ENCODE measurements around the gene NOLC1. TPM values are rescaled to one million over a fixed set of nuclear protein-coding genes. Genes with fewer than 3 reads are reported as not detected.

NOLC1 gene
- total and polyA plus RNA-seq, 2 of the 13 experiments (the other 11 are each of a cell fraction or from before 2014, with no cell fraction given): 50.6 to 81.0 TPM

DNA sequence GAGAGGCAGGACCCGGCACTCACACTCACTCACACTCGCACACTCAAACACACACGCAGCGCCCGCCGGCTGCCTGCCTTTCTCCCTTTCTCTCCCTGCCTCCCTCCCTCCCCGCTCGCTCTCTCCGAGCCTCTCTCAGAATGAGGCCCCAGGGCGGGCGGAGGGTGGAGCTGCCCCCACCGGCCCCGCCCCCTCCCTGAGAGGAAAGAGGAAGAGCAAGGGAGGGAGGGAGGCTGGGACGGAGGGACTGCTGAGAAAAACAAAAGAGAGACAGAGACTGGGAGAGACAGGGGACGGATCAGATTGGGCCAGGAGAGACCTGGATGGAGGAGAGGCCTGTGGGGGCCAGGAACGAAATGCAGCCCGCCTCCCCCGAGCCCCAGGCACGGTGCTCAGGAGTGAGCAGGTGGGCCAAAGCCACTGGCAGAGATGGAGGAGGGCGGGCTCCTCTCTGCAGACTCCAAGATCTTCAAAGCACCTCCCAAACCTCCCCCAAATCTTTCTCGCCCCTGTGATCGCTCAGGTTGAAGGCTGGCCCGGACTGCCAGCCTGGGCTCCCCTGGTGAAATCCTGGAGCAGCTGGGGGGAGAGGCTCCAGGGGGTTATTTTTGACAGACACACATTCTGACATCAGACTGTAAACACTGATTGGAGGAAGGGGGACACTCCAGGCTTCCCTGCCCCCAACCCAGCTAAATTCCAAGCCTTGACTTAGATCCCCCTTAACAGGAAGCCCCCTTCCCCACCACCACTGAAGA, 37.1 kb upstream of the NOLC1 start (continued):
- TF ChIP-seq, protein P1, sequence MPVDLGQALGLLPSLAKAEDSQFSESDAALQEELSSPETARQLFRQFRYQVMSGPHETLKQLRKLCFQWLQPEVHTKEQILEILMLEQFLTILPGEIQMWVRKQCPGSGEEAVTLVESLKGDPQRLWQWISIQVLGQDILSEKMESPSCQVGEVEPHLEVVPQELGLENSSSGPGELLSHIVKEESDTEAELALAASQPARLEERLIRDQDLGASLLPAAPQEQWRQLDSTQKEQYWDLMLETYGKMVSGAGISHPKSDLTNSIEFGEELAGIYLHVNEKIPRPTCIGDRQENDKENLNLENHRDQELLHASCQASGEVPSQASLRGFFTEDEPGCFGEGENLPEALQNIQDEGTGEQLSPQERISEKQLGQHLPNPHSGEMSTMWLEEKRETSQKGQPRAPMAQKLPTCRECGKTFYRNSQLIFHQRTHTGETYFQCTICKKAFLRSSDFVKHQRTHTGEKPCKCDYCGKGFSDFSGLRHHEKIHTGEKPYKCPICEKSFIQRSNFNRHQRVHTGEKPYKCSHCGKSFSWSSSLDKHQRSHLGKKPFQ (CRISPR knock-in tag; IDR thresholded peaks at IDR 0.05; ENCODE audit: insufficient replicate concordance): peak; percentile 30
- TF ChIP-seq ZSCAN21 (CRISPR knock-in tag; IDR thresholded peaks at IDR 0.05; ENCODE audit: borderline replicate concordance): no peak
- no peak for TF ChIP-seq ZSCAN9 (CRISPR knock-in tag; IDR thresholded peaks at IDR 0.05; ENCODE audit: borderline replicate concordance)
- TF ChIP-seq, protein P2, sequence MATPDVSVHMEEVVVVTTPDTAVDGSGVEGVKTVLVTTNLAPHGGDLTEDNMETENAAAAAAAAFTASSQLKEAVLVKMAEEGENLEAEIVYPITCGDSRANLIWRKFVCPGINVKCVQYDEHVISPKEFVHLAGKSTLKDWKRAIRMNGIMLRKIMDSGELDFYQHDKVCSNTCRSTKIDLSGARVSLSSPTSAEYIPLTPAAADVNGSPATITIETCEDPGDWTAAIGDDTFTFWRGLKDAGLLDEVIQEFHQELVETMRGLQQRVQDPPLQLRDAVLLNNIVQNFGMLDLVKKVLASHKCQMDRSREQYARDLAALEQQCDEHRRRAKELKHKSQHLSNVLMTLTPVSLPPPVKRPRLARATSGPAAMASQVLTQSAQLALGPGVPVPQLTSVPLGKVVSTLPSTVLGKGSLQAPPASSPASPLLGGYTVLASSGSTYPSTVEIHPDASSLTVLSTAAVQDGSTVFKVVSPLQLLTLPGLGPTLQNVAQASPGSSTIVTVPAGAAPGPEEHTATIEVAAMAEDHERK (CRISPR knock-in tag; IDR thresholded peaks at IDR 0.05; ENCODE audit: low read depth): no peak
- TF ChIP-seq AHR (CRISPR knock-in tag; IDR thresholded peaks at IDR 0.05): peak; percentile 59; the same call in 1 of the 2 replicates
- TF ChIP-seq KLF12 (CRISPR knock-in tag; IDR thresholded peaks at IDR 0.05; ENCODE audit: borderline replicate concordance): no peak
- TF ChIP-seq, protein P3, sequence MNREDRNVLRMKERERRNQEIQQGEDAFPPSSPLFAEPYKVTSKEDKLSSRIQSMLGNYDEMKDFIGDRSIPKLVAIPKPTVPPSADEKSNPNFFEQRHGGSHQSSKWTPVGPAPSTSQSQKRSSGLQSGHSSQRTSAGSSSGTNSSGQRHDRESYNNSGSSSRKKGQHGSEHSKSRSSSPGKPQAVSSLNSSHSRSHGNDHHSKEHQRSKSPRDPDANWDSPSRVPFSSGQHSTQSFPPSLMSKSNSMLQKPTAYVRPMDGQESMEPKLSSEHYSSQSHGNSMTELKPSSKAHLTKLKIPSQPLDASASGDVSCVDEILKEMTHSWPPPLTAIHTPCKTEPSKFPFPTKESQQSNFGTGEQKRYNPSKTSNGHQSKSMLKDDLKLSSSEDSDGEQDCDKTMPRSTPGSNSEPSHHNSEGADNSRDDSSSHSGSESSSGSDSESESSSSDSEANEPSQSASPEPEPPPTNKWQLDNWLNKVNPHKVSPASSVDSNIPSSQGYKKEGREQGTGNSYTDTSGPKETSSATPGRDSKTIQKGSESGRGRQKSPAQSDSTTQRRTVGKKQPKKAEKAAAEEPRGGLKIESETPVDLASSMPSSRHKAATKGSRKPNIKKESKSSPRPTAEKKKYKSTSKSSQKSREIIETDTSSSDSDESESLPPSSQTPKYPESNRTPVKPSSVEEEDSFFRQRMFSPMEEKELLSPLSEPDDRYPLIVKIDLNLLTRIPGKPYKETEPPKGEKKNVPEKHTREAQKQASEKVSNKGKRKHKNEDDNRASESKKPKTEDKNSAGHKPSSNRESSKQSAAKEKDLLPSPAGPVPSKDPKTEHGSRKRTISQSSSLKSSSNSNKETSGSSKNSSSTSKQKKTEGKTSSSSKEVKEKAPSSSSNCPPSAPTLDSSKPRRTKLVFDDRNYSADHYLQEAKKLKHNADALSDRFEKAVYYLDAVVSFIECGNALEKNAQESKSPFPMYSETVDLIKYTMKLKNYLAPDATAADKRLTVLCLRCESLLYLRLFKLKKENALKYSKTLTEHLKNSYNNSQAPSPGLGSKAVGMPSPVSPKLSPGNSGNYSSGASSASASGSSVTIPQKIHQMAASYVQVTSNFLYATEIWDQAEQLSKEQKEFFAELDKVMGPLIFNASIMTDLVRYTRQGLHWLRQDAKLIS (CRISPR knock-in tag; IDR thresholded peaks at IDR 0.05): no peak
- TF ChIP-seq RAD51 (IDR thresholded peaks at IDR 0.05; ENCODE audit: borderline replicate concordance): no peak
- TF ChIP-seq ZNF20 (CRISPR knock-in tag; IDR thresholded peaks at IDR 0.05): no peak
- no peak for TF ChIP-seq ZNF768 (CRISPR knock-in tag; IDR thresholded peaks at IDR 0.05)
- TF ChIP-seq, protein P4, sequence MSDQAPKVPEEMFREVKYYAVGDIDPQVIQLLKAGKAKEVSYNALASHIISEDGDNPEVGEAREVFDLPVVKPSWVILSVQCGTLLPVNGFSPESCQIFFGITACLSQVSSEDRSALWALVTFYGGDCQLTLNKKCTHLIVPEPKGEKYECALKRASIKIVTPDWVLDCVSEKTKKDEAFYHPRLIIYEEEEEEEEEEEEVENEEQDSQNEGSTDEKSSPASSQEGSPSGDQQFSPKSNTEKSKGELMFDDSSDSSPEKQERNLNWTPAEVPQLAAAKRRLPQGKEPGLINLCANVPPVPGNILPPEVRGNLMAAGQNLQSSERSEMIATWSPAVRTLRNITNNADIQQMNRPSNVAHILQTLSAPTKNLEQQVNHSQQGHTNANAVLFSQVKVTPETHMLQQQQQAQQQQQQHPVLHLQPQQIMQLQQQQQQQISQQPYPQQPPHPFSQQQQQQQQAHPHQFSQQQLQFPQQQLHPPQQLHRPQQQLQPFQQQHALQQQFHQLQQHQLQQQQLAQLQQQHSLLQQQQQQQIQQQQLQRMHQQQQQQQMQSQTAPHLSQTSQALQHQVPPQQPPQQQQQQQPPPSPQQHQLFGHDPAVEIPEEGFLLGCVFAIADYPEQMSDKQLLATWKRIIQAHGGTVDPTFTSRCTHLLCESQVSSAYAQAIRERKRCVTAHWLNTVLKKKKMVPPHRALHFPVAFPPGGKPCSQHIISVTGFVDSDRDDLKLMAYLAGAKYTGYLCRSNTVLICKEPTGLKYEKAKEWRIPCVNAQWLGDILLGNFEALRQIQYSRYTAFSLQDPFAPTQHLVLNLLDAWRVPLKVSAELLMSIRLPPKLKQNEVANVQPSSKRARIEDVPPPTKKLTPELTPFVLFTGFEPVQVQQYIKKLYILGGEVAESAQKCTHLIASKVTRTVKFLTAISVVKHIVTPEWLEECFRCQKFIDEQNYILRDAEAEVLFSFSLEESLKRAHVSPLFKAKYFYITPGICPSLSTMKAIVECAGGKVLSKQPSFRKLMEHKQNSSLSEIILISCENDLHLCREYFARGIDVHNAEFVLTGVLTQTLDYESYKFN (CRISPR knock-in tag; conservative IDR thresholded peaks at IDR 0.05): peak; percentile 68
- peak; percentile 18; the same call in 1 of the 2 replicates for TF ChIP-seq SMAD1 (CRISPR knock-in tag; IDR thresholded peaks at IDR 0.05; ENCODE audit: borderline replicate concordance, low read depth)
- TF ChIP-seq, protein P5, sequence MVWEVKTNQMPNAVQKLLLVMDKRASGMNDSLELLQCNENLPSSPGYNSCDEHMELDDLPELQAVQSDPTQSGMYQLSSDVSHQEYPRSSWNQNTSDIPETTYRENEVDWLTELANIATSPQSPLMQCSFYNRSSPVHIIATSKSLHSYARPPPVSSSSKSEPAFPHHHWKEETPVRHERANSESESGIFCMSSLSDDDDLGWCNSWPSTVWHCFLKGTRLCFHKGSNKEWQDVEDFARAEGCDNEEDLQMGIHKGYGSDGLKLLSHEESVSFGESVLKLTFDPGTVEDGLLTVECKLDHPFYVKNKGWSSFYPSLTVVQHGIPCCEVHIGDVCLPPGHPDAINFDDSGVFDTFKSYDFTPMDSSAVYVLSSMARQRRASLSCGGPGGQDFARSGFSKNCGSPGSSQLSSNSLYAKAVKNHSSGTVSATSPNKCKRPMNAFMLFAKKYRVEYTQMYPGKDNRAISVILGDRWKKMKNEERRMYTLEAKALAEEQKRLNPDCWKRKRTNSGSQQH (CRISPR knock-in tag; IDR thresholded peaks at IDR 0.05; ENCODE audit: low read depth): no peak
- TF ChIP-seq HOXD1 (CRISPR knock-in tag; IDR thresholded peaks at IDR 0.05): no peak
- TF ChIP-seq PAWR (CRISPR knock-in tag; IDR thresholded peaks at IDR 0.05; ENCODE audit: borderline replicate concordance): no peak
- no peak for TF ChIP-seq SP1 (IDR thresholded peaks at IDR 0.05)
- peak; percentile 71; the same call in 1 of the 2 replicates for TF ChIP-seq SP1 (CRISPR knock-in tag; IDR thresholded peaks at IDR 0.05)
- TF ChIP-seq POLR2AphosphoS2 (IDR thresholded peaks at IDR 0.05; ENCODE audit: low read depth, low read length): no peak

Measured in HepG2 (cell line).